ENCODE data around the gene CDH22. TPM values are rescaled to one million over a fixed set of nuclear protein-coding genes. Genes with fewer than 3 reads are reported as not detected.

Gene CDH22
- total RNA-seq, 1 donor from 2014 or later = 1.7 TPM

DNA sequence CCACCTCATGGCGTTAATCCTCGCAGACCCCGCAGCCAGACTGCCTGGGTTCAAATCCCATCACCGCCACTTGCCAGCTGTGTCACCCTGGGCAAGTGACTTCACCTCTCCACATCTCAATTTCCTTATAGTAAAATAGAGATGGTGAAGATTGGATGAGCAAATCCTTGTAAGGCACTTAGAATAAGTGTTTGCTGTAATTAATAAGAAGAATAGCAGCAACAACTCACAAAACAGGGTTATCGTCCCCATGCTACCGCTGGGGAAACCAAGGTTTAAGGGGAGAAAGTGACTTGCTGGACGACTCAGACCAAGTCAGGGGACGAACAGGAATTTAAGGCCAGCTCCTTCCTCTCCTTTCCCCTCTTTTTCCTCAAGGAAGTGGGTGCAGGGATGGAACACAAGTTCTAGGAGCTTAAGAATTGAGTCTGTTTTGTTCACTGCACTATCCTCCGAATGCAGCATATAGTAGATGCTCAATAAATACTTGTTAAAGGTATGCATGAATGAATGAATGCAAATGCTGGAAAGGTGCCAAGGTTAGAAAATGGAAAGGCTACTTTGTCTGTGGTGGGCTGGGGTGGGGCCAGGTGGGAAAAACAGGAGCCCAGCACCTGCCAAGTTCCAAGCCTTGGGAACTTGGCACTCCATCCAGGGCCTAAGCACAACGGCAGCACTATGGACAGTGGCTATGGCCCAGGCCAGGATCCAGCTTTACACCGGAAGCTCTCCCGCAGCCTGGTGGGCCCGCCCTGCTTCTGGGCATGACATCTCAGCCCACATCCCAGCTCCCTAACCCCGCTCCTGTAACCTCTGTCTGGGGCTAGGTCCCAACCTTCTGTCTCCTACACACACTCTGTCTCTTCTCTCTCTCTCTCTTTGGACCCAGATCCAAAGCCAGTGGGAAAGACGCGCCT, 4.9 kb upstream of the CDH22 start:
- Histone ChIP-seq H3K27ac (no peak overlapping the region), H3K36me3 (no peaks in the 10 kb centered on the region), H3K4me3 (peak overlapping the region; percentile 3 to 10), H3K4me1 (peaks cover 15% of the 10 kb centered on the region), H3K27me3 (peaks cover 10% of the 10 kb centered on the region), H3K9me3 (no peaks in the 10 kb centered on the region)
- TF ChIP-seq POLR2A (IDR thresholded peaks at IDR 0.05) (no peak), POLR2AphosphoS5 (IDR thresholded peaks at IDR 0.05; ENCODE audit: insufficient read depth in 1 of 2, low read depth in 1 of 2) (no peak)
- TF ChIP-seq, protein P1, sequence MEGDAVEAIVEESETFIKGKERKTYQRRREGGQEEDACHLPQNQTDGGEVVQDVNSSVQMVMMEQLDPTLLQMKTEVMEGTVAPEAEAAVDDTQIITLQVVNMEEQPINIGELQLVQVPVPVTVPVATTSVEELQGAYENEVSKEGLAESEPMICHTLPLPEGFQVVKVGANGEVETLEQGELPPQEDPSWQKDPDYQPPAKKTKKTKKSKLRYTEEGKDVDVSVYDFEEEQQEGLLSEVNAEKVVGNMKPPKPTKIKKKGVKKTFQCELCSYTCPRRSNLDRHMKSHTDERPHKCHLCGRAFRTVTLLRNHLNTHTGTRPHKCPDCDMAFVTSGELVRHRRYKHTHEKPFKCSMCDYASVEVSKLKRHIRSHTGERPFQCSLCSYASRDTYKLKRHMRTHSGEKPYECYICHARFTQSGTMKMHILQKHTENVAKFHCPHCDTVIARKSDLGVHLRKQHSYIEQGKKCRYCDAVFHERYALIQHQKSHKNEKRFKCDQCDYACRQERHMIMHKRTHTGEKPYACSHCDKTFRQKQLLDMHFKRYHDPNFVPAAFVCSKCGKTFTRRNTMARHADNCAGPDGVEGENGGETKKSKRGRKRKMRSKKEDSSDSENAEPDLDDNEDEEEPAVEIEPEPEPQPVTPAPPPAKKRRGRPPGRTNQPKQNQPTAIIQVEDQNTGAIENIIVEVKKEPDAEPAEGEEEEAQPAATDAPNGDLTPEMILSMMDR (IDR thresholded peaks at IDR 0.05) = no peak
- DNase-seq (ENCODE audit: extremely low spot score in 2 of 2) = no peak
- intact Hi-C loops (cut with DNase I) = no loop called here

DNA sequence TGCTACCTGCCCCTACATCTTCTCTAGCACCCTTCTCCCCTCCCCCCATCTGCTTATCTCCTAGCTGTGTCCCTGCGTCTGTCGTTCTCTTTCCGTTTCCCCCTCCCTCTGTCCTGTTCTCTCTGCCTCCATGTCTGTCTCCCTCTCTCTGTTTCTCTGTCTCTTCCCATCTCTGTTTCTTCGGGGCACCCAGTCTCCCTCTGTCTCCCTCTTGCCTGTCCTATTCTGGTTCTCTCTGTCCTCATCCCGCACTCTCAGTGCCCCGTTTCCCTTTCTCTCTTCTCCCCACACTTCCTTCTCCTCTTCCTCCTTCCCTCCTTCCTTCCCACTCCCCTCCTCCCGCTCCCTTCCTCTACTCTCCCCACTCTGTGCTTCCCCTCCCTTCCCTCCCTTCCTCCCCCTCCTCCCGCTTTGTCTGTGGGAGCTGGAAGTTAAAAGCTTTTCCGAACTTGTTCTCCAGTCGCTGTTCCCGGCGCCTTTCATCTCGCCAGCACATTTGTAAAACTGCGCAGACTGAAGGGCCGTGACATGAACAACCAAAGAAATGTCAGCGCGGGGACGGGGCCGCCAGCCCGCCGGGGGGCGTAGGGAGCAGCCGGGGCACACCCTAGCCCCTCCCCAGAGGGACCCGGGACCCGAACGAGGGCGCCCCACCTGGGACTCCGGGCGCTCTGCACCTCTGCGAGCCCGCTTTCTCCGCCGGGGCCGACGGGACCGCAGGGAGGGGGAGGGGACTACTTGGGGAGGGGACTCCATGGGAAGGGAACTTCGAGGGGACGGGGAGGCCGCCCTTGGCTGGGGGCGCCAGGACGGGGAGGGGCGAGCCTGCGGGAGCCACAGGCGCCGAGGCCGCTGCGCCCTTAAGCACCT, 4.0 kb upstream of the CDH22 start:
- intact Hi-C loops (cut with DNase I) = no loop called here
- Histone ChIP-seq H3K27me3 (peaks cover 10% of the 10 kb centered on the region), H3K4me3 (peak overlapping the region; percentile 3 to 10), H3K4me1 (peaks cover 20% of the 10 kb centered on the region), H3K27ac (no peak overlapping the region), H3K9me3 (no peaks in the 10 kb centered on the region), H3K36me3 (no peaks in the 10 kb centered on the region)
- DNase-seq (ENCODE audit: extremely low spot score in 2 of 2) = no peak
- TF ChIP-seq POLR2AphosphoS5 (IDR thresholded peaks at IDR 0.05; ENCODE audit: insufficient read depth in 1 of 2, low read depth in 1 of 2) (no peak), POLR2A (IDR thresholded peaks at IDR 0.05) (no peak)
- TF ChIP-seq, protein P1 (IDR thresholded peaks at IDR 0.05) = no peak

DNA sequence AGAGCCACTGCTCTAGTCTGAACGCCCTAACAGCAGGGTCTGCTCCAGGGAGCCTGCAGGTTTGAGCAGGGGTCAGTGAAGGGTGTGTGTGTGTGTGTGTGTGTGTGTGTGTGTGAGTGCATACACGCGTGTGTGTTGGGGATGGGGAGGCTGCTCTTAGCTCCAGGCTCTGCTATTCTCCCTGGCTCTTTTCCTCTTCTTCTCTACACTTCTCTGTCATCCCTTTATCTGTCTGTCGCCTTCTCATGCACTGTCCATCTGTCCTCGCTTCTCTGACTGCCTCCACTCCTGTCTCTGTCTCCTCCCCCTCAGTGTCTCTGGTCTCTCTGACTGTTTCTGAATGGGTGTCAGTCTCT, 3.4 kb upstream of the CDH22 start:
- H3K27me3 ChIP-seq = peaks cover 10% of the 10 kb centered on the region
- no peak overlapping the region for H3K27ac ChIP-seq
- H3K9me3 ChIP-seq = no peaks in the 10 kb centered on the region
- H3K4me3 ChIP-seq = no peak overlapping the region
- intact Hi-C loops (cut with DNase I) = no loop called here
- DNase-seq (ENCODE audit: extremely low spot score in 2 of 2) = no peak
- peaks cover 26% of the 10 kb centered on the region for H3K4me1 ChIP-seq
- TF ChIP-seq, protein P1 (IDR thresholded peaks at IDR 0.05) = no peak
- TF ChIP-seq POLR2A (IDR thresholded peaks at IDR 0.05) (no peak), POLR2AphosphoS5 (IDR thresholded peaks at IDR 0.05; ENCODE audit: insufficient read depth in 1 of 2, low read depth in 1 of 2) (no peak)
- H3K36me3 ChIP-seq = no peaks in the 10 kb centered on the region

DNA sequence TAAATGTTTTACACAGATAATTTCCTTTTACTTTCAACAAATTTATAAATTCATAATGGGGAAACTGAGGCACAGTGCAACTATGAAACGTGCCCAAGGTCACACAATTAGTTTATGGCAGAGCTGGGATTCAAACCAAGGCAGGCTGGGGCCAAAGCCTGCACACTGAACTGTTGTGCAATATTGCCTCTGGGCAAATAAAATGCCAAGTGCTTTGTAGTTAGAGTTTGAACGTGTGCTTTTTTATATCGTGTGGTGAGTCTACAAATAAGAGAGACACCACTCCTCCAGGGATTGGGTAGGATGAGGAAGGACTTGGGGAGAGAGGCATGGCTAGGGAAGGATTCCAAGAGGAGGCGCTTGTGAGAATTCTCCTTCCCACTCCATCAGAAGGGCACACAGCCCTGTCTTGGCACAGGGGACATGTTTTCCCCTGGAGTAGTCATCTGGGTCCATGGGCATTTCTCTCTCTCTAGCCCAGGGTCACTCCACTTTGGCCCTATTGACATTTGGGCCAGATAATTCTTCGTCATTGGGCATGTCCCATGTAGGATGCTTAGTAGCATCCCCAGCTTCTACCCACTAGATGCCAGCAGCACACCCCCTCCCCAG, 2.8 kb upstream of the CDH22 start:
- DNase-seq (ENCODE audit: extremely low spot score in 2 of 2) = no peak
- Histone ChIP-seq H3K36me3 (no peaks in the 10 kb centered on the region), H3K4me3 (no peak overlapping the region), H3K9me3 (no peaks in the 10 kb centered on the region), H3K27ac (no peak overlapping the region), H3K4me1 (peaks cover 27% of the 10 kb centered on the region), H3K27me3 (peaks cover 10% of the 10 kb centered on the region)
- TF ChIP-seq, protein P1 (IDR thresholded peaks at IDR 0.05) = no peak
- TF ChIP-seq POLR2A (IDR thresholded peaks at IDR 0.05) = no peak
- TF ChIP-seq POLR2AphosphoS5 (IDR thresholded peaks at IDR 0.05; ENCODE audit: insufficient read depth in 1 of 2, low read depth in 1 of 2) = no peak
- intact Hi-C loops (cut with DNase I) = no loop called here
